NCI-H128 (cell line): ENCODE results near the gene CHMP1B.
"Not testable (repeated sequence)": the region's sequence is repeated elsewhere in the genome, so short reads cannot be mapped to it uniquely, and the experiment has no call there.

ENCODE experiments used
- DNase-seq: peaks from one replicate; lab custom pipeline; 2025; ENCODE audit not compliant: unreplicated experiment; lab: John Stamatoyannopoulos, UW

CHMP1B gene

GRCh38 chr18:11866764-11867163, 15.6 kb downstream of the CHMP1B start:
- no peak for DNase-seq

- no peak for DNase-seq
Measured at GRCh38 chr18:11868230-11868629, 17.0 kb downstream of the CHMP1B start.

- DNase-seq: no peak
Measured at GRCh38 chr18:11871501-11871900, 20.3 kb downstream of the CHMP1B start.

- no peak for DNase-seq
Measured at GRCh38 chr18:11872479-11873136, 21.4 kb downstream of the CHMP1B start.

- no peak for DNase-seq
Measured at GRCh38 chr18:11873670-11874340, 22.6 kb downstream of the CHMP1B start.

- DNase-seq: no peak
Measured at GRCh38 chr18:11874676-11875075, 23.5 kb downstream of the CHMP1B start.

- no peak for DNase-seq
Measured at GRCh38 chr18:11877497-11878135, 26.4 kb downstream of the CHMP1B start.

- no peak for DNase-seq
Measured at GRCh38 chr18:11880586-11881304, 29.5 kb downstream of the CHMP1B start.

GRCh38 chr18:11882636-11883035, 31.4 kb downstream of the CHMP1B start:
- no peak for DNase-seq

- DNase-seq: no peak
Measured at GRCh38 chr18:11883153-11883552, 31.9 kb downstream of the CHMP1B start.

GRCh38 chr18:11884396-11885030, 33.3 kb downstream of the CHMP1B start:
- no peak for DNase-seq

- DNase-seq: no peak
Measured at GRCh38 chr18:11885278-11885947, 34.2 kb downstream of the CHMP1B start.

- no peak for DNase-seq
Measured at GRCh38 chr18:11886577-11887110, 35.4 kb downstream of the CHMP1B start.

GRCh38 chr18:11887328-11888128, 36.3 kb downstream of the CHMP1B start:
- no peak for DNase-seq

GRCh38 chr18:11888726-11889125, 37.5 kb downstream of the CHMP1B start:
- DNase-seq: no peak

GRCh38 chr18:11889284-11889683, 38.1 kb downstream of the CHMP1B start:
- DNase-seq: no peak

- DNase-seq: no peak
Measured at GRCh38 chr18:11891737-11892136, 40.5 kb downstream of the CHMP1B start.

- DNase-seq: not testable (repeated sequence)
Measured at GRCh38 chr18:11892438-11892837, 41.2 kb downstream of the CHMP1B start.

GRCh38 chr18:11897781-11898180, 46.6 kb downstream of the CHMP1B start:
- no peak for DNase-seq

GRCh38 chr18:11899063-11899462, 47.9 kb downstream of the CHMP1B start:
- DNase-seq: no peak
